HEK293 (cell line): Measurements from ENCODE around the gene PSMF1.

Experiments
- CTCF ChIA-PET: fragments of 350-600 bp; formaldehyde crosslinking; extraction: SDS; loops from one replicate; lab custom pipeline; 2021; ENCODE audit warnings: antibody characterized with exemption; lab: Yijun Ruan, JAX
- POLR2A ChIA-PET: fragments of 300-600 bp; formaldehyde crosslinking; extraction: SDS; loops from one replicate; lab custom pipeline; 2020; ENCODE audit warnings: antibody characterized with exemption, inconsistent platforms; lab: Yijun Ruan, JAX
- H3K27ac ChIP-seq: fragments of 200-500 bp; sonication (Bioruptor generic); 2 replicates; pipeline ENCODE4 v1.5.1; 2014; ENCODE audit warnings: low read depth, low read length, control low read depth, inconsistent platforms; ENCODE audit errors: extremely low read depth
- H3K36me3 ChIP-seq, 2 experiments: fragments of 200-500 bp in 1 of 2; sonication (Bioruptor generic) in 1 of 2; 1 replicate in 1 of 2; 2 replicates in 1 of 2; pipeline ENCODE4 v1.5.1; 2014 to 2017; ENCODE audit warnings: inconsistent platforms in 2 of 2, low read length in 2 of 2; ENCODE audit not compliant: control insufficient read depth in 2 of 2, insufficient read depth in 1 of 2
- H3K4me1 ChIP-seq: fragments of 200-500 bp; sonication (Bioruptor generic); 2 replicates; pipeline ENCODE4 v1.5.1; 2014; ENCODE audit warnings: mild to moderate bottlenecking, low read length, inconsistent platforms; ENCODE audit not compliant: control insufficient read depth, insufficient read depth
- H3K4me3 ChIP-seq: 2 replicates; pipeline ENCODE4 v1.5.1; 2011; ENCODE audit warnings: low read depth, mild to moderate bottlenecking, control low read depth, low read length, moderate library complexity
- H3K9me3 ChIP-seq: fragments of 200-500 bp; sonication (Bioruptor generic); 2 replicates; pipeline ENCODE4 v1.5.1; 2014; ENCODE audit warnings: low read depth, low read length, inconsistent platforms; ENCODE audit not compliant: control insufficient read depth, insufficient read depth
- GLI4 ChIP-seq: fragments of 450-650 bp; formaldehyde crosslinking; IDR thresholded peaks from 2 replicates; pipeline ENCODE4 v1.5.1; 2016; ENCODE audit warnings: missing biosample characterization, missing genetic modification characterization
- KLF7 ChIP-seq: fragments of 450-650 bp; formaldehyde crosslinking; IDR thresholded peaks from 2 replicates; pipeline ENCODE4 v1.5.1; 2016; ENCODE audit warnings: missing biosample characterization, missing genetic modification characterization, borderline replicate concordance
- MYNN ChIP-seq: fragments of 450-650 bp; formaldehyde crosslinking; IDR thresholded peaks from 2 replicates; pipeline ENCODE4 v1.5.1; 2016; ENCODE audit warnings: missing biosample characterization, missing genetic modification characterization, borderline replicate concordance
- PRDM1 ChIP-seq: fragments of 450-650 bp; formaldehyde crosslinking; IDR thresholded peaks from 2 replicates; pipeline ENCODE4; 2016; ENCODE audit warnings: missing biosample characterization, missing genetic modification characterization
- SP3 ChIP-seq: fragments of 450-650 bp; formaldehyde crosslinking; IDR thresholded peaks from 2 replicates; pipeline ENCODE4 v1.5.1; 2016; ENCODE audit warnings: missing biosample characterization, missing genetic modification characterization
- TCF7L2 ChIP-seq: IDR thresholded peaks from 2 replicates; pipeline ENCODE4 v1.6.1; 2011; ENCODE audit warnings: low read depth, mild to moderate bottlenecking, inconsistent platforms, low read length, moderate library complexity, borderline replicate concordance
- YY1 ChIP-seq: fragments of 450-650 bp; formaldehyde crosslinking; IDR thresholded peaks from 2 replicates; pipeline ENCODE4 v1.5.1; 2018; ENCODE audit warnings: missing biosample characterization, missing genetic modification characterization
- YY2 ChIP-seq: fragments of 450-650 bp; formaldehyde crosslinking; IDR thresholded peaks from 2 replicates; pipeline ENCODE4 v1.5.1; 2016; ENCODE audit warnings: missing biosample characterization, missing genetic modification characterization
- ZIC2 ChIP-seq: fragments of 450-650 bp; formaldehyde crosslinking; IDR thresholded peaks from 2 replicates; pipeline ENCODE4 v1.5.1; 2016; ENCODE audit warnings: missing biosample characterization, missing genetic modification characterization
- ZNF214 ChIP-seq: fragments of 450-650 bp; formaldehyde crosslinking; IDR thresholded peaks from 2 replicates; pipeline ENCODE4 v1.5.1; 2017; ENCODE audit warnings: missing biosample characterization, mild to moderate bottlenecking, missing genetic modification characterization, borderline replicate concordance
- ZNF37A ChIP-seq: fragments of 450-650 bp; IDR thresholded peaks from 2 replicates; pipeline ENCODE4 v1.5.1; 2018; ENCODE audit warnings: missing biosample characterization, missing genetic modification characterization
- ZNF394 ChIP-seq: fragments of 450-650 bp; formaldehyde crosslinking; IDR thresholded peaks from 2 replicates; pipeline ENCODE4 v1.5.1; 2016; ENCODE audit warnings: missing biosample characterization, missing genetic modification characterization, mild to moderate bottlenecking, moderate library complexity, borderline replicate concordance
- ZNF404 ChIP-seq: fragments of 450-650 bp; formaldehyde crosslinking; IDR thresholded peaks from 2 replicates; pipeline ENCODE4 v1.5.1; 2017; ENCODE audit warnings: missing biosample characterization, missing genetic modification characterization
- ZNF521 ChIP-seq: fragments of 450-650 bp; formaldehyde crosslinking; IDR thresholded peaks from 2 replicates; pipeline ENCODE4 v1.5.1; 2017; ENCODE audit warnings: missing biosample characterization, mild to moderate bottlenecking, missing genetic modification characterization
- ZNF560 ChIP-seq: fragments of 450-650 bp; formaldehyde crosslinking; IDR thresholded peaks from 2 replicates; pipeline ENCODE4 v1.5.1; 2017; ENCODE audit warnings: missing biosample characterization, missing genetic modification characterization, borderline replicate concordance
- TF ChIP-seq, protein P1 (sequence below): fragments of 450-650 bp; formaldehyde crosslinking; IDR thresholded peaks from 2 replicates; pipeline ENCODE4 v1.5.1; 2016; ENCODE audit warnings: missing biosample characterization, missing genetic modification characterization
- TF ChIP-seq, protein P2 (sequence below): fragments of 450-650 bp; IDR thresholded peaks from 2 replicates; pipeline ENCODE4 v1.5.1; 2018; ENCODE audit warnings: missing biosample characterization, missing genetic modification characterization
- TF ChIP-seq, protein P3 (sequence below): fragments of 450-650 bp; formaldehyde crosslinking; IDR thresholded peaks from 2 replicates; pipeline ENCODE4 v1.5.1; 2016; ENCODE audit warnings: missing biosample characterization, missing genetic modification characterization, borderline replicate concordance

The PSMF1 gene

DNA sequence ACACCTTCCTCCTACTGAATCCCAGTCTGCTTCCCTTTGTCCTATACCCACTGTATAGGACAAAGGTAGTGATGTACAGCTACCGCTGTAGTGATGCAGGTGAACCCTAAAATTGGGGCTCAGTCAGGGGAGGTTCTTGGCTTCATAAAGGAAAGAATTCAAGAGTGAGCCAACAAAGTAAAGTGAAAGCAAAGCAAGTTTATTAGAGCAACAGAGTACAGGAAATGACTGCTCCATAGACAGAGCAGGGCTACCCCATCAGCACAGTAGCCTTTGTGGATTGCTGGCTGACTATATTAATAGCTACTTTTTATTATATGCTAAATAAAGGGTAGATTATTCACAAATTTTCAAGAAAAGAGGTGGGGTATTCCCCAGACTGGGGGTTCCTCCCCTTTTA, 81.6 kb downstream of the PSMF1 start:
- H3K4me1 ChIP-seq, result no peaks in the 10 kb centered on the region
- H3K4me3 ChIP-seq, result no peak overlapping the region
- H3K36me3 ChIP-seq, result no peaks in the 10 kb centered on the region
- CTCF ChIA-PET, result interaction anchor here (0.8 to 1.8 kb wide), 3 partner anchors 13 to 304 kb away, joined by 3 to 4 read pairs (median 4); no protein-coding TSS in a partner anchor
- POLR2A ChIA-PET, result no interaction called here
- H3K9me3 ChIP-seq, result no peaks in the 10 kb centered on the region
- no peak overlapping the region for H3K27ac ChIP-seq
- no peak for TF ChIP-seq ZNF404 (tag by site-specific recombination)
- TF ChIP-seq TCF7L2, result no peak
- no peak for TF ChIP-seq ZNF214 (tag by site-specific recombination)
- no peak for TF ChIP-seq ZNF394
- no peak for TF ChIP-seq SP3 (tag by site-specific recombination)
- no peak for TF ChIP-seq ZNF560
- TF ChIP-seq, protein P1, sequence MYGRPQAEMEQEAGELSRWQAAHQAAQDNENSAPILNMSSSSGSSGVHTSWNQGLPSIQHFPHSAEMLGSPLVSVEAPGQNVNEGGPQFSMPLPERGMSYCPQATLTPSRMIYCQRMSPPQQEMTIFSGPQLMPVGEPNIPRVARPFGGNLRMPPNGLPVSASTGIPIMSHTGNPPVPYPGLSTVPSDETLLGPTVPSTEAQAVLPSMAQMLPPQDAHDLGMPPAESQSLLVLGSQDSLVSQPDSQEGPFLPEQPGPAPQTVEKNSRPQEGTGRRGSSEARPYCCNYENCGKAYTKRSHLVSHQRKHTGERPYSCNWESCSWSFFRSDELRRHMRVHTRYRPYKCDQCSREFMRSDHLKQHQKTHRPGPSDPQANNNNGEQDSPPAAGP (tag by site-specific recombination), result no peak
- TF ChIP-seq, protein P2, sequence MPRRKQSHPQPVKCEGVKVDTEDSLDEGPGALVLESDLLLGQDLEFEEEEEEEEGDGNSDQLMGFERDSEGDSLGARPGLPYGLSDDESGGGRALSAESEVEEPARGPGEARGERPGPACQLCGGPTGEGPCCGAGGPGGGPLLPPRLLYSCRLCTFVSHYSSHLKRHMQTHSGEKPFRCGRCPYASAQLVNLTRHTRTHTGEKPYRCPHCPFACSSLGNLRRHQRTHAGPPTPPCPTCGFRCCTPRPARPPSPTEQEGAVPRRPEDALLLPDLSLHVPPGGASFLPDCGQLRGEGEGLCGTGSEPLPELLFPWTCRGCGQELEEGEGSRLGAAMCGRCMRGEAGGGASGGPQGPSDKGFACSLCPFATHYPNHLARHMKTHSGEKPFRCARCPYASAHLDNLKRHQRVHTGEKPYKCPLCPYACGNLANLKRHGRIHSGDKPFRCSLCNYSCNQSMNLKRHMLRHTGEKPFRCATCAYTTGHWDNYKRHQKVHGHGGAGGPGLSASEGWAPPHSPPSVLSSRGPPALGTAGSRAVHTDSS (tag by site-specific recombination), result no peak
- TF ChIP-seq ZNF521 (tag by site-specific recombination), result no peak
- TF ChIP-seq ZNF37A, result no peak
- no peak for TF ChIP-seq GLI4
- TF ChIP-seq ZIC2 (tag by site-specific recombination), result no peak
- TF ChIP-seq, protein P3, sequence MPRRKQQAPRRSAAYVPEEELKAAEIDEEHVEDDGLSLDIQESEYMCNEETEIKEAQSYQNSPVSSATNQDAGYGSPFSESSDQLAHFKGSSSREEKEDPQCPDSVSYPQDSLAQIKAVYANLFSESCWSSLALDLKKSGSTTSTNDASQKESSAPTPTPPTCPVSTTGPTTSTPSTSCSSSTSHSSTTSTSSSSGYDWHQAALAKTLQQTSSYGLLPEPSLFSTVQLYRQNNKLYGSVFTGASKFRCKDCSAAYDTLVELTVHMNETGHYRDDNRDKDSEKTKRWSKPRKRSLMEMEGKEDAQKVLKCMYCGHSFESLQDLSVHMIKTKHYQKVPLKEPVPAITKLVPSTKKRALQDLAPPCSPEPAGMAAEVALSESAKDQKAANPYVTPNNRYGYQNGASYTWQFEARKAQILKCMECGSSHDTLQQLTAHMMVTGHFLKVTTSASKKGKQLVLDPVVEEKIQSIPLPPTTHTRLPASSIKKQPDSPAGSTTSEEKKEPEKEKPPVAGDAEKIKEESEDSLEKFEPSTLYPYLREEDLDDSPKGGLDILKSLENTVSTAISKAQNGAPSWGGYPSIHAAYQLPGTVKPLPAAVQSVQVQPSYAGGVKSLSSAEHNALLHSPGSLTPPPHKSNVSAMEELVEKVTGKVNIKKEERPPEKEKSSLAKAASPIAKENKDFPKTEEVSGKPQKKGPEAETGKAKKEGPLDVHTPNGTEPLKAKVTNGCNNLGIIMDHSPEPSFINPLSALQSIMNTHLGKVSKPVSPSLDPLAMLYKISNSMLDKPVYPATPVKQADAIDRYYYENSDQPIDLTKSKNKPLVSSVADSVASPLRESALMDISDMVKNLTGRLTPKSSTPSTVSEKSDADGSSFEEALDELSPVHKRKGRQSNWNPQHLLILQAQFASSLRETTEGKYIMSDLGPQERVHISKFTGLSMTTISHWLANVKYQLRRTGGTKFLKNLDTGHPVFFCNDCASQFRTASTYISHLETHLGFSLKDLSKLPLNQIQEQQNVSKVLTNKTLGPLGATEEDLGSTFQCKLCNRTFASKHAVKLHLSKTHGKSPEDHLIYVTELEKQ (tag by site-specific recombination), result no peak
- no peak for TF ChIP-seq YY1 (tag by site-specific recombination)
- TF ChIP-seq KLF7 (tag by site-specific recombination), result no peak
- TF ChIP-seq MYNN (tag by site-specific recombination), result no peak
- TF ChIP-seq, all 188 proteins: peak for 0

DNA sequence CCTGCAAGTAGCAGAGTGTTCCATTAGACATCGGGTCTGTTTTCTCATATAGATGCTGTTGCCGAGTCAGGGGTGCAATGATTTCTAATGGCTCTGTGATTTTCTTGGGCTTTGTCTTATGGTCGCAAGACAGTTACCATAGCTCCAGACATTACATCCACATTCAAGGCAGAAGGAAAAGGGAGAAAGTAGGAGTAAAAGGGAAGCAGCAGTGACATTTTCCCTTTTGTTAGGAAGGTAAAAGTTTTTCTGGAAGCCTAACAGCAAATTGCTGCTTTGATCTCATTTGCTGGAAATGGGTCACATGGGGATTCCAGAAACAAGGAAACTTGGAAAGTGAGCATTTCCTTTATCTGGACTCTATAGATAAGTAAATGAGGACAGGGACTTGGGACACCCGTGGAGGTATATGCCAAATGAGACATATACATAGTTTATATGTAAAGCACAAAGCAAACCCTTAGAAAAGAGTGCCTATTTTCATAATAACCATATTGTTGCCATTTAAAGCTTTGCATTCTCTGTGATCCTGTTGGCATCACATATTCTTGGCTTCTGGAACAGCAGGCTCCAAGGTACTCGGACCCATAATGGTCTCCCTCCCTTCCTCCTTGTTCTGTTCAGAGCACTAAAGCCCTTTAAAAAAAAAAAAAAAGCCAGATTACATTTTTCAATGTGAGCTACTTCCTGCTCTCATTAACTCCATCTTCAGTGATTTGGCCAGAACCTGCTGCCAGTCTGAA, 84.5 kb downstream of the PSMF1 start, which contains the start of gene C20orf202:
Gene C20orf202 (plus strand): TSS at position 693 of the 743 bp plus-strand sequence. CDS start 132 bp downstream, outside the sequence.
- ChIA-PET CTCF (interaction anchor here (0.5 to 1.7 kb wide), 5 partner anchors 10 to 1597 kb away, joined by 3 to 9 read pairs (median 3); no protein-coding TSS in a partner anchor), POLR2A (interaction anchor here (0.6 to 0.7 kb wide), 2 partner anchors 24 to 763 kb away, joined by 3 read pairs; no protein-coding TSS in a partner anchor)
- Histone ChIP-seq H3K27ac (no peak within 1 kb of the TSS), H3K4me1 (no peaks in the 10 kb centered on the region), H3K36me3 (no peaks in the 10 kb centered on the region), H3K9me3 (no peaks in the 10 kb centered on the region), H3K4me3 (no peak within 1 kb of the TSS)
- TF ChIP-seq PRDM1 (tag by site-specific recombination) (peak; percentile 95), YY2 (tag by site-specific recombination) (no peak)
